Activated CD4-positive, CD25-positive, alpha-beta regulatory T cell (primary cell): ENCODE results near the gene ARHGDIA.
"Not testable (repeated sequence)": the region's sequence is repeated elsewhere in the genome, so short reads cannot be mapped to it uniquely, and the experiment has no call there.

Experiments
- DNase-seq, 4 experiments: peaks; one replicate each; lab custom pipeline; 2025; lab: John Stamatoyannopoulos, UW

Gene ARHGDIA

DNA sequence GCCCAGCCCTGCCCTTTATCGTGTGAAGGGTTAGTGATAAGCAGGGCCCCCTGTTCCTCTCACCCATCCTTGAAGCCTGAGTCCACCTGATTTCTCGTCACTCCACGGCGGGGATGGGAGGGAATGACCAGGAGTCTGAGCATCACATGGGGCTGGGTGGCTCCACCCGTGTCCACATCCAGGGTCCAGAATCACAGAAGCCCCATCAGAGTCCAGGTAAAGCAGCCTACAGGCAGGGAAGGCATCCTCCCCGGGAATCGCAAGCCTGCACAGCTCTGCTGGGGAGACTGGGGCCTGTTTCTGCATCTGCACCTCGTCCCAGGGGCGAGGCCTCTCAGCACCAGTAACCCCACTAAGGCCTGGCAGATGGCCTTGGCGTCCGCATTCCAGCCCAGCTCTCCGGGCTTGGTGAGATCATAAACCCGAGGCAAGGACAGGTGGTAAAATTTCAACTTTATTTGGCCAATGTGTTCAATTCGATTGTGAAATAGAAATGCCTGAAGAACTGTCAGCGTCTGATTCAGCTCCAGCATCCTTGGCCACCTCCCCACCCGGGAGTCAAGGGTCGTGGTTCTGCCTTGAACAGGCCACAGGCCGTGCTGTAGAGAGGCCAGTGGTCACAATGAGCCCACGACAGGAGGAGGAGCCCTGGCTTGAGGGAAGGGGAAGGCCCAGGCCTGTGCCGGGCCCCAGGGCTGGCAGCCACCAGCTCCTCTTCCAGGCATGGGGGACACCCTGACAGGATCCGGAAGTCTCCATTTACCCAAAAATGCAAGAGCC, 28.2 kb downstream of the ARHGDIA start:
- no peak for DNase-seq

- no peak for DNase-seq
Measured at GRCh38 chr17:81842378-81842724, 28.8 kb downstream of the ARHGDIA start.

DNA sequence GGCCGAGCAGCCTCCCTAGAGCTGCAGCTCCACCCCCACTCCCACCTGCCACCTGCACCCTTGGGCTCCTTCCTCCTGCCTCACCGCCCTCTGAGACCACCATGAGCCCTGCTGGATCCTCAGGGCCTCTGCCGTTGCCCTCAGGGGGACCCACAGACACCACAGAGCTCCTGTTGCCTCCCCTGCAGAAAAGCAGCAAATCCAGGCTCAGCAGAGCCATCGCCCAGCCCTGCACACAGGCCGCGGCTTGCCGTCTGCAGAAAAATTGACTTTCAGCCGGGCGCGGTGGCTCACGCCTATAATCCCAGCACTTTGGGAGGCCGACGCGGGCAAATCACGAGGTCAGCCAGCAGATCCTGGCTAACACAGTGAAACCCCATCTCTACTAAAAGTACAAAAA, 29.3 kb downstream of the ARHGDIA start:
- no peak for DNase-seq

DNA sequence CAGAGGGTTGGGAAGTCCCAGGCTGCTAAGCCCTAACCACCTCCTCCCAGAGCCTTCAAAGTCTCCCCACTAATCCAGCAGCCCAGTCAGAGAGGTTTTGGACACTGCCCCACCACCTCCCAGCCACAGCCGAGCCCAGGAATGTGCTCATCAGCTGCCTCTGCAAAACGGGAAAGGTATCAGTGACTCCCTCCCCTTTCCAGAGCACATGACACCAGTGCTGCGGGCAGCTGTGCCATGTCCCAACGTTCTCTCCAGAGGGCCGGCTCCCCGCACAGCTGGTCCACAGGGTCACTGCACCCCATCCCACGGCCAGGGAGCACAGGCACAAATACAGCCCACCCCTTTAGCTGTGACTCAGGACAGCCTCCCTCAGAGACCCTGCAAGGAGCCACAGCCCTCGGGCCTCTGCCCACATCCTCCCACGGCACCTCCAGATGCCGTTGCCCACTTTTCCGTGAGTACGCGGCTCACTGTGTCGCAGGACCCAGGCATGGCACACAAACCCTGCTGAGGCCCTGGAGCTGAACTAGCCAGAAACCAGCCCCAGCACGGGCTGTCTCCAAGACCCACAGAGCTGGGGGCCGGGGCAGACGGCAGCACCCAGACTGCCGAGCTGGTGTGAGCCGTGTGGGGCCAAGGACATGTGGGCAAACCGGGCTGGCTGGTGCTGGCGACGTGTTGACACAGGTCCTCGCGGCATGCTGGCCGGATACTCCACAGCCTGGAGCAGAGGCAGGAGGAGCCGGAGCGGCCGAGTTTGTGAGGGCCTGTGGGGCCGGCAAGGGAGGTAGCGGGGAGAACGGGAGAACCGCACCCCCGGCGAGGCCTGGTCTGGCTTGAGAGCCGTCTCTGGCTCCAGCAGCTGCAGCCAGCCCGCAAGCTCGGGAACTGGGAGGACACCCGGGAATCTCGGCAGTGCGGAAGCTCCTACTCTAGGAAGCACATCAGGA, 30.0 kb downstream of the ARHGDIA start:
- DNase-seq, result no peak

- DNase-seq, result not testable (repeated sequence)
Measured at GRCh38 chr17:81840059-81840458, 31.1 kb downstream of the ARHGDIA start.

- DNase-seq, result no peak
Measured at GRCh38 chr17:81839301-81839700, 31.8 kb downstream of the ARHGDIA start.

GRCh38 chr17:81838753-81839255, 32.3 kb downstream of the ARHGDIA start:
- no peak for DNase-seq

DNA sequence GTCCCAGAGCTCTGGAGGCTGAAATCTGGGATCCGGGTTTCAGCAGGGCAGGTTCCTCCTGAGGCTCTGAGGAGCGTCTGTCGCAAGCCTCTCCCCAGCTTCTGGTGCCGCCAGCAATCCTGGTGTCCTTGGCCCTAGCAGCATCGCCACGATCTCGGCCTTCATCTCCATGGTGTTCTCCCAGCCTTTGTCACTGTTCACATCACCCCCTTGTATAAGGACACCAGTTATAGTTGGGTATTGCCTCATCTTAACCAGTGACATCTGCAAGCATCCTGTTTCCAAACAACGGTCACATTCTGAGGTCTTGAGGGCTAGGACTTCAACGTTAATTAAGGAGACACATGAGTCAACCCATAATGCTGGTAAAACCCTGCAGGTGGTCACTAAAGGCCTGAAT, 33.5 kb downstream of the ARHGDIA start:
- no peak for DNase-seq

DNA sequence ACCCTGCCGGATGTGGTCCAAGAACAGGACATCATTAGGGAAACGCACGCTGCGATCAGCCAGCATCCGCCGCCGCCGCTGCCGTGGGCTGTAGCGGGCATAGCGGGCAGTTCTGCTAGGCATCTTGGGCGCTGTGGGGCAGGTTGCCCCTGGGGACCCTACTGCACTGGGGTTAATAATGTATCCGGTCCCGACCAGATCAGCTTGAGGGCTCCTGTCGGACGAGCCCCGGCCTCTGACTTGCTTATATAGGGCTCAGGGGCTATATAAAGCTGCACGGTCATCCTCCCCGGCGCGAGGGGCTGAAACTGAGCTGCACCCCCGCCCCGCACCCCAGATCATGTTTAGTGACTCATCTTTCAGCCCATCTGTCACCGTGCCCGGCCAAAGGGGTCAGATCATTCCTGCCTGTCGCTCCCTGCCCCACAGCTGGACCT, 36.3 kb downstream of the ARHGDIA start, which contains the start of gene PPP1R27:
Gene PPP1R27 (minus strand): TSS at position 220 of the 437 bp plus-strand sequence. CDS start 97 bp downstream, at position 123.
- no peak for DNase-seq

DNA sequence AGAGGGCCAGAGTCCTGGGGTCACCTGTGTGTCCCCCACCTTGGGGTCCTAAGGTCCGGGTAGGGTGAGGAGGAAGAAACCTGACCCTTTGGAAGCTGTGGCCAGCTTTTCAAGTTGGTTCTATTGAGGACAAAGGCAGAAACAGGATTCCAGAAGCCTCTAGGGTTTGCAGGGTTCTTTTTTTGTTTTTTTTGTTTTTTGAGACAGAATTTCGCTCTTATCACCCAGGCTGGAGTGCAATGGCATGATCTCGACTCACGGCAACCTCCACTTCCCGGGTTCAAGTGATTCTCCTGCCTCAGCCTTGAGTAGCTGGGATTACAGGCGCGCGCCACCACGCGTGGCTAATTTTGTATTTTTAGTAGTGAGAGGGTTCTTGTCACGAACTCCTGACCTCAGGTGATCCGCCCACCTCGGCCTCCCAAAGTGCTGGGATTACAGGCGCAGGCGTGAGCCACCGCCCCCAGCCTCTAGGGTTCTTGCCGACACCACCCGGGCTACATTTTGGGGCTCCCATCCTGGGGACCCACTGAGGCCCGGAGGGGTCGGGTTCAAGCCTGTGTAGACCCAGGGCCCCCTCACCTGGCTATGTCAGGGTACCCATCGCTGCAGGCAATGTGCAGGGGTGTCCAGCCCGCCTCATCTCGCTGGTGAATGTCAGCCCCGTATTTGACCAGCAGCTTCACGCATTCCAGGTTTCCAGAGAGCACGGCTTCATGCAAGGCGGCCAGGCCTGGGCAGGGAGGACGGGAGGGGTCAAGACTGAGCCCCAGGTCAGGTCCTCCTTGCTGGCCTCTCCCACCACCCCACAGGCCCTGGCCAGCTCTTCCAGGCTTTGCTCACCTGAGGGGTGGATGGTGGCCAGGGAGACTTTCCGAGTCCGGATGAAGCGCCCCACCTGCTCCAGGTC, 37.0 kb downstream of the ARHGDIA start:
- no peak for DNase-seq

- peak; percentile 89 to 92 (median 90) for DNase-seq
Measured at GRCh38 chr17:81833160-81833920, 37.8 kb downstream of the ARHGDIA start, which contains the start of gene MCRIP1. MCRIP1 (minus strand) TSS chr17:81833291; CDS start chr17:81824506, 8,785 bp downstream.

DNA sequence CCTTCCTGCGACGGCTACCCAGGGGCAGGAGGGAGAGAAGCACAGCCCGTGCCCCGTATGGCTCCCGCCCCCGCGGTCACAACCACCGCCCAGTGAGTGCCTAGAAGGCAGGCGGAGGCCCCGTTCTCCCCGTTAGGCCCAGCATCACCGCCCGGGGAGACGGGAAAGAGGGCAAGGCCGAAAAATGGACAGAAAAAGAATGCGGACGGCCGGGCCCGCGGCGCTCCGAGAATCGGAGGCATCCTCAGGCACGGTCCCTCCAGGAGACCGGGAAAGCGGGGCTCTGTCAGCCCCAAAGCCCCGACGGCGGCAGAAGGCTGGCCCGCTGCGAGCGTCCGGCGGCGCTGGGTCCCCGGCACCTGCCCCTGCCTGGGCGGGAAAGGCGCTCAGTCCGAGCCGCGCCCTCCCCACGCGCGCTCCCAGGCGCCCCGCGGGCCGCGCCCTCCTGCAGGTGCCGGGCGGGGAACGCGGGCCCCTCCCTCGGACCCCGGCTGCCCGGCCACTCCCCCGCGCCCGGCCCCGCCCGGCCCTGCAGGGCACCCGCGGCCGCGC, 38.5 kb downstream of the ARHGDIA start:
- DNase-seq, result peak in 1 of 4 experiments; percentile 34

DNA sequence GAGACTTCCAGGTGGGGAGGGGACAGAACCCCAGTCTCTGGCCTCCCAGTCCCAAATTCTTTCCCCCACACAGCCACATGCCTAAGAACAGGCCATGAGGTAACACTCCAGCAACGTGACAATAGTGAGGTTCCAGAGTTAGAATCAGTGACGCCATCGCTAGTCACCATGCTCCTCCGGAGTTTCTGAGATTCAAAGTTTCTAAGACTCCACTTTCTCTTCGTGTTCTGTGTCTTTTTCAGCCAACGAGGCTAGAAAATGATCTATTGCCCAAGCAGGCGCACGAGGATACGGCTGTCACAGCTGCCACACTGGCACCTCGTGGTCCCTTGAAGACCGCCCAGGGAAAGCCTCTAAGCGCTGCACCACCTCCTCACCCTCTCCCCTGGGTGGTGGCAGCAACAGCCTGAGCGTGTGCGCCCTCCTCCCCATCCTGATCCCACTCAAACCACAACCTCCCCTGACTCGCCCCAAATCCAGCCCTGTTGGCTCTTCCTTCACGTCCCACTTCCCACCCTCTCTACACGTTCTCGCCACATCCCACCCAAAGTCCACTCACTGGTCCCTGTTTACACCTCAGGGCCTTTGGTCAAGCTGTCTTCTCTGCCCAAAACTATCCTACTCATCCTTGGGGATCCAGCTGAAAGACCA, 39.1 kb downstream of the ARHGDIA start:
- DNase-seq, result peak in 1 of 4 experiments; percentile 21

DNA sequence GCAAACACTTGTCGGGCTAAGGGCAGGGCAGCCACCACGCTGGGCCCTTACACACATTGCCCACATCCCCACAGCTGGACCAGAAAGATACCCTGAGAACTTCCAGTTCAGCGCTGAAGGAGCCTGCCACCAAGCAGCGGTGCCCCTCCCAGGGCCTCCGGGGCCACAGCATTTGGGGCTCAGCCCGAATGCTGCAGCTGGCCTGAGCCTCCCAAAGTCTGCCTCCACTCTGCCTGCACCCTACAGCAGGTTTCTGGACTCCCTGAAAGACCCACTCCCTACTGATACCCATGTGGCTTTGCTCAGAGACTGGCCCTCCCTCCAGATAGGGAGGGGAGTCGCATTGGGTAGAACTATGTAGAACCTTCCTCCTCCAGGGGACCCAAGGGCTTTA, 39.6 kb downstream of the ARHGDIA start:
- DNase-seq, result no peak

DNA sequence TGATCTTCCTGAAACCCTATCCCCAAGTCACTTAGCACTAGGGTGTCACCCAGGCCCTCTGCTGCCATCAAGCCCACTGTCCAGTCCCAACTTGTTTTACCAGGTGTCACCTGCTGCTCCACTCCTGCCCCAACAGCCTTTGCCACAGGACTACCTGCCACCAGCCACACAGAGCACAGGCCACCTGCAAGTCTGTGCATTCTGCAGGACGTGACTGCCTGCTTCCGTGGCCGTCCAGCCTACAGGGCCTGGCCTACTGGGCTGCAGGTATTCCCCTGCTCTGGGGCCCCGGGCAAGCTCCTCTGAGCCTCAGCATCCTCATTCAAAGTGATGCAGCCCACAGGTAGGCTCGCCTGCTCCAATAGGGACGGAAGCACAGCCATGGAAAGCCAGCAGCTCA, 41.3 kb downstream of the ARHGDIA start:
- DNase-seq, result no peak

DNA sequence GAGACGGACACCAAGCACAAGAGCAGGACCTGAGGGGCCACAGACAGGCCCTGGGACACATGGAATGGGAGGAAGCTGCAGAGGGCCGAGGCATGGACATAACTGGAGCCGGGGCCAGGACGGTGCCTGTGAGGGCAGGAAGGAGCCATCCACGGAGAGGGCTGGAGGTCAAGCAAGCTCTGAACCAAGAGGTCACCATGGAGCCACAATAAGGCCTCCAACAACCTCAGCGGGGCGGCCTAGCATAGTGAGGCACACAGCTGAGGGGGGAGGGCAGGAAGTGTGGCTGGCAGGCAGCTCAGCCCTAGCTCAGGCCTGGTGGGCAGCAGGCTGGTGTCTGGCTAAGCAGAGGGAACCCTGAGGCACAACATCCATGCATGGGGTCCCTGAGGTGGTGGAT, 42.5 kb downstream of the ARHGDIA start:
- DNase-seq, result no peak

DNA sequence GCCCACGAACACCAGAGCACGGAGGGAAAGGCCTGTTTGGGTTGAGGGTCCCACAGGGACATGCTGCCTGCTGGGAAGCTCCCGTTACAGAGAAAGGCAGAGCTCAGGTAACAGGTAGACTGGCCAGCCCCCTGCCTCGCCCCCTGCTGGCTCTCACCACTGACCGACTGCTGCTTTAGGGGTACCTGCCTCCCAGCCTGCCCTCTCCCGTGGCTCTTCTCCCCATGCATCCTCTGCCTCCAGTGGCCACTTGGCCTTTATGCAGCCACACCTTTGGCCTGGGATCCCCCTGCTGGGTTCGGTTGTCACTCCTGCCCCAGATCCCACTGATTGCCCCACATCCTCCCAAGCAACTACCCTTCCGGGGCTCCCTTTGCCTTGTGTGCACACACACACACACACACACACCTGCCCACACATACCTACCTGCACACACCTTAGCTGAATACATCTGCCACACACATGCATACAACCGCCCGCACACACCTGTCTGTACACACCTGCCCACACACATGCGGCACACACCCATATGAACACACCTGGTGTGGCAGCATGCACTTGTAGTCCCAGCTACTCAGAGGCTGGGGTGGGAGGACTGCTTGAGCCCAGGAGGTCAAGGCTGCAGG, 45.2 kb downstream of the ARHGDIA start:
- no peak for DNase-seq

- no peak for DNase-seq
Measured at GRCh38 chr17:81824595-81824994, 46.5 kb downstream of the ARHGDIA start.

DNA sequence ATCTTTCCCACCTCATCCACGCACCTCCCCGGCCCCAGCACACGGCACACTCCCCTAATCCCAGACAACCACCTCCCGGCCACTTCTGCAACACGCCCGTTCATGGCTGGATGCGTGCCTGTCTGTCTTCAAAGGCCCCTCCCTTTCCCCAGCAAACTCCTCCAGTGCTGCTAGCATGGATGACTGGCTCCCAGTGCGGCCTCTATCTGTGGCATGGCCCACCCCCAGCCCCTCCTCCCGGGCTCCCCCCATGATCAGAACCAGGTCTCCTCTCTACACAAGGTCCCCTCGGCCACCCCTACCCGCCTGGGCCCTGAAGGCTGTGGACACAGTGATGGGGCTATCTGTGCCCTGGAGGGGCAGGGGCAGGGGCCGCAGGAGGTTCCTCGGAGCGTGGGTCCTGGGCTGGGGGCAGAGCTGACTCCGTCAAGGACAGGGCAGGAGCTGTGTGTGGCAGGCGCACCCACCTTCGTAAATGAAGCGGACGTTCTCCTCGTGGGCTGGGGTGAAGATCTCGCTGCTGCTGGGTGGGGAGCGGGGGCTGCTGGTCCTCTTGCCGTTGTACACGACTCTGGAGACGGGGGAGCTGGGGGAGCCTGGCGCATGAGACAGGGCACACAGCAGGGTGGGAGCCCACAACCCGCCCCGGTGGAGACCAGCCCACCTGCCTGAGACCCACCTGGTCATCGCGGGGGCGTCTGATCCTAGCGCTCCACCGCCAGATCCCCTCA, 47.2 kb downstream of the ARHGDIA start:
- DNase-seq, result no peak
